ENCODE measurements around the gene FNDC3A.

GRCh38 chr13:49206641-49207040, 230.9 kb downstream of the FNDC3A start:
- TF ChIP-seq ZNF384 (IDR thresholded peaks at IDR 0.05; ENCODE audit: low read depth, low read length), result no peak
- TF ChIP-seq ZNF184 (CRISPR knock-in tag; IDR thresholded peaks at IDR 0.05), result no peak
- TF ChIP-seq SIN3A (IDR thresholded peaks at IDR 0.05; ENCODE audit: borderline replicate concordance in 2 of 2, control insufficient read depth in 1 of 2, low read depth in 2 of 2, low read length in 2 of 2), result no peak
- no peak for TF ChIP-seq CTCF (IDR thresholded peaks at IDR 0.05 in 2 of 3, conservative IDR thresholded peaks at IDR 0.05 in 1 of 3; ENCODE audit: insufficient read depth in 2 of 3, low read depth in 1 of 3, low read length in 3 of 3)
- TF ChIP-seq POLR3G (IDR thresholded peaks at IDR 0.05; ENCODE audit: extremely low read depth, insufficient read length, insufficient replicate concordance), result no peak
- TF ChIP-seq POLR2AphosphoS5 (IDR thresholded peaks at IDR 0.05; ENCODE audit: control insufficient read depth, insufficient read depth, low read depth, low read length), result no peak
- no peak for TF ChIP-seq TSHZ1 (CRISPR knock-in tag; IDR thresholded peaks at IDR 0.05)
